Measurements from ENCODE around the gene ZNF644. TPM values are rescaled to one million over a fixed set of nuclear protein-coding genes. Genes with fewer than 3 reads are reported as not detected.

ZNF644 gene
- total and polyA plus RNA-seq, 4 donors, result 45.3 to 149 (median 79.3) TPM

DNA sequence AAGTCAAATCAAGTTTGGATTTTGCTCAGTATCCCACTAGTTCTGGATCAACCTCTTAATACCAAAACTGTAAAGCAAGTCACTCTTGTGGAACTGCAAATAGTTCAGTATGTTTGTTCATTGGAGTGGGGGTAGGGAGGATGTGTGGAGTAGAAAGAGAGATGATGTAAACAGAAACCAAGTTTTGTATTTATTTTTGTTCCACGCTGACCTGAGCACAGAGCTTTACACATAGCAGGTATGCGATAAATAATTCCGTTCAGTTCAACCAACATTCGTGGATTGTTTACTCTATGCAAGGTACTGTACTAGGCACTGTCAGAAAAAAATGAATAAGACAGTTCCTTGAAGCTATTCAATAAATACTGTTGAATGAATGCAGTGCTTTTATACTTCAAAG is 4.5 kb upstream of the ZNF644 start:
- Histone ChIP-seq H3K27me3 (ENCODE audit: control insufficient read depth, insufficient read depth, low read length) (no peaks in the 10 kb centered on the region), H3K4me1 (ENCODE audit: control insufficient read depth, insufficient read depth, low read length) (peaks cover 7% of the 10 kb centered on the region), H3K36me3 (ENCODE audit: control insufficient read depth, insufficient read depth, low read length) (no peaks in the 10 kb centered on the region), H3K27ac (ENCODE audit: low read depth, low read length) (no peak overlapping the region), H3K9me3 (ENCODE audit: control insufficient read depth, insufficient read depth, low read length) (no peaks in the 10 kb centered on the region), H3K4me3 (ENCODE audit: low read depth, low read length) (no peak overlapping the region)
- WGBS (ENCODE audit: insufficient coverage), result 86% methylated on average over 4 of the region's 4 CpGs
- DNase-seq (ENCODE audit: low read depth in 4 of 6, low spot score in 6 of 6), result no peak

DNA sequence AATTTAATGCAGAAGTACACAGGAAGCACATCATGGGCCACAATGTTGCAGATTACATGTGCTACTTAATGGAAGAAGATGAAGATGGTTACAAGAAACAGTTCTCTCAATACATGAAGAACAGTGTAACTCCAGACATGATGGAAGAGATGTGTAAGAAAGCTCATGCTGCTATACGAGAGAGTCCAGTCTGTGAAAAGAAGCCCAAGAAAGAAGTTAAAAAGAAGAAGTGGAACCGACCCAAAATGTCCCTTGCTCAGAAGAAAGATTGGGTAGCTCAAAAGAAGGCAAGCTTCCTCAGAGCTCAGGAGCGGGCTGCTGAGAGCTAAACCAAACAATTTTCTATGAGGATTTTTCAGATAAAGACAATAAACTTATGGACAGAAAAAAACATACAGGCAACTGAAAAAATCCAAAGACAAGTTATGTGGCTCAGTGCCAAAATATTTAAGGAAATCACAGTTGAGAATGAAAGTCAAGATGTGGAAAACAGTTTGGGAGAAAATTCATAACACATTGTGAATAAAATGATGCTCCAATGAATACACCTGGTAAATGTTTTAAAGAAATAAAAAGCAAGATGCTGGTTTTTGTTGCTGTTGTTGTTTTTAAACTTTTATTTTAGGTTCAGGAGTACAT is 2.8 kb upstream of the ZNF644 start:
- Histone ChIP-seq H3K4me1 (ENCODE audit: control insufficient read depth, insufficient read depth, low read length) (peaks cover 8% of the 10 kb centered on the region), H3K27me3 (ENCODE audit: control insufficient read depth, insufficient read depth, low read length) (no peaks in the 10 kb centered on the region), H3K36me3 (ENCODE audit: control insufficient read depth, insufficient read depth, low read length) (no peaks in the 10 kb centered on the region), H3K9me3 (ENCODE audit: control insufficient read depth, insufficient read depth, low read length) (no peaks in the 10 kb centered on the region), H3K4me3 (ENCODE audit: low read depth, low read length) (no peak overlapping the region), H3K27ac (ENCODE audit: low read depth, low read length) (no peak overlapping the region)
- DNase-seq (ENCODE audit: low read depth in 4 of 6, low spot score in 6 of 6), result no peak
- 81% methylated on average over 2 of the region's 3 CpGs for WGBS (ENCODE audit: insufficient coverage)

DNA sequence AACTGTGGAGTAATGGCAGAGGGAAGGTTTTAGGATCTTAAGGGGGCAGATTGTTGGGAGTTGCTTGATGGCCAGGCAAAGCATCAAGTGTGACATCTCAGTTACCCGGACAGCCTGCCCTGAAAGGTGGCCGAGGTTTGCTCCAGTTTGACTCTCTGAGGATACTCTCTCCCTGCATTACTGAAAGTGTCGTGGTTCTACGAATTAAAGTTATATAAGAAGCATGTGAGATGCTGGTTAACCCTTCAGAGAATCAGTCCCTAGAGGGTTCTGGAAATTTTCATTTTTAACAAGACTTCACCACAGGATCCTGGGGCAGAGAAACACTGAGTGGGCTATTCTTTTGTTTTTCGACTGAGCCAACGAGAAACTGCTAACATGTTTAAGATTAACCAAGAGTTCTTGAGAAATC is 689 bp upstream of the ZNF644 start:
- Histone ChIP-seq H3K27me3 (ENCODE audit: control insufficient read depth, insufficient read depth, low read length) (no peaks in the 10 kb centered on the region), H3K4me1 (ENCODE audit: control insufficient read depth, insufficient read depth, low read length) (peaks cover 11% of the 10 kb centered on the region), H3K27ac (ENCODE audit: low read depth, low read length) (peak overlapping the region; percentile 100), H3K4me3 (ENCODE audit: low read depth, low read length) (peak overlapping the region; percentile 87), H3K36me3 (ENCODE audit: control insufficient read depth, insufficient read depth, low read length) (no peaks in the 10 kb centered on the region), H3K9me3 (ENCODE audit: control insufficient read depth, insufficient read depth, low read length) (no peaks in the 10 kb centered on the region)
- WGBS (ENCODE audit: insufficient coverage), result 89% methylated on average over 3 of the region's 6 CpGs
- DNase-seq (ENCODE audit: low read depth in 4 of 6, low spot score in 6 of 6), result no peak

DNA sequence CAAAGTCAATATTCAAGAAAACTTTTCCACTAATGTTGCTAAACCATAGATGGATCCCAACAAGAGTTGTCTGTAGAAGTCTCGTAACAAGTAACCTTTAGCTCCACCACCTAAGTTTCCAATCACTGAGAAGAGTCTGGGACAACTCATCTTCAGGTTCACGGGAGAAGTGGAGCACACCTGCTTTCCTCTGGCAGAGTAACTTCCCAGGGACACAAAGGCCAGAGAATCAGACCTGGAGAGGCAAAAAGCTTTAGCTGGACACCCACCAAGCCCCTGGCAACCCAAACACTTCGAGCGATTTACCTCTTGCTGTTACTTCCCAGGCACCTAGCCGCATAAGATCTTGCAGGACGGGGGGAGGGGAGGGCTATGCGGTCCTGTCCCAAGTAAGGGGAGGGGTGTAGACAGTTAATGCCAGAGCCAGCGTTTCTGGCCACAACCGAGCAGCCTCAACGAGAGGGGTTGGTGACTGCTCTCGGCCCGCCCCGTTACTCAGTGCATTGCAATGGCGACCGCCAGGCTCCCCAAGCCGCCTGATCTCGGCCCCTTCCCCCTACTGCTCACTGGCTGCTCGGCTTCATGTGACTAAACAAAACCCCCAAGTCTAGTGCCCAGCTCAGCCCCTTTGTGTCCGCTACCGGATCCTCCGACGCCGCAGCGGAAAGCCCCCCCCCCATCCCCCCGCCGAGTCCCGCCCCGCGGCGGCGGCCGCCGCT is 709 bp downstream of the ZNF644 start:
- Histone ChIP-seq H3K9me3 (ENCODE audit: control insufficient read depth, insufficient read depth, low read length) (no peaks in the 10 kb centered on the region), H3K27ac (ENCODE audit: low read depth, low read length) (peak overlapping the region; percentile 100), H3K27me3 (ENCODE audit: control insufficient read depth, insufficient read depth, low read length) (no peaks in the 10 kb centered on the region), H3K4me3 (ENCODE audit: low read depth, low read length) (peak overlapping the region; percentile 87), H3K36me3 (ENCODE audit: control insufficient read depth, insufficient read depth, low read length) (no peaks in the 10 kb centered on the region), H3K4me1 (ENCODE audit: control insufficient read depth, insufficient read depth, low read length) (peaks cover 11% of the 10 kb centered on the region)
- WGBS (ENCODE audit: insufficient coverage), result under 1% methylated on average over 20 of the region's 33 CpGs
- DNase-seq (ENCODE audit: low read depth in 4 of 6, low spot score in 6 of 6), result peak; percentile 64 to 96 (median 75)

DNA sequence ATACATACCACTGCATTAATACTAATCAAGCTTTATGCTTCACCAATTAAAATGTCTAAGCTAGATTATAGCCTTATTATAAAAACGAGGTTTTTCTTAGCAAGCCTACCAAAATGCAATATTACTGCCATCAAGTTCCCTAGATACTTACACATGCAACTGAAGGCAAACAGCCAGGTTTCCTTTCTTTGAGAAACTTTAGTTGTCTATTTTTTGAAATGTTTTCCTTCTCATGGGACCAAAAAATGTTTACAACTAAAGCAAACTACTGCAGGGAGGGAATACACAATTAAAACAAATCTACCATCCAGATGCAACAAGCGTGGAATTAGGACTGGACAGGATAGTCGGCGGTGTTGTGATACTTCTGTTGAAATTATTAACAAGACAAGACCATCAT is 1.3 kb downstream of the ZNF644 start:
- Histone ChIP-seq H3K27me3 (ENCODE audit: control insufficient read depth, insufficient read depth, low read length) (no peaks in the 10 kb centered on the region), H3K27ac (ENCODE audit: low read depth, low read length) (peak overlapping the region; percentile 100), H3K4me3 (ENCODE audit: low read depth, low read length) (peak overlapping the region; percentile 87), H3K36me3 (ENCODE audit: control insufficient read depth, insufficient read depth, low read length) (no peaks in the 10 kb centered on the region), H3K9me3 (ENCODE audit: control insufficient read depth, insufficient read depth, low read length) (no peaks in the 10 kb centered on the region), H3K4me1 (ENCODE audit: control insufficient read depth, insufficient read depth, low read length) (peaks cover 11% of the 10 kb centered on the region)
- no peak for DNase-seq (ENCODE audit: low read depth in 4 of 6, low spot score in 6 of 6)
- WGBS (ENCODE audit: insufficient coverage), result no CpG with 5 or more reads among the region's 4 CpGs

DNA sequence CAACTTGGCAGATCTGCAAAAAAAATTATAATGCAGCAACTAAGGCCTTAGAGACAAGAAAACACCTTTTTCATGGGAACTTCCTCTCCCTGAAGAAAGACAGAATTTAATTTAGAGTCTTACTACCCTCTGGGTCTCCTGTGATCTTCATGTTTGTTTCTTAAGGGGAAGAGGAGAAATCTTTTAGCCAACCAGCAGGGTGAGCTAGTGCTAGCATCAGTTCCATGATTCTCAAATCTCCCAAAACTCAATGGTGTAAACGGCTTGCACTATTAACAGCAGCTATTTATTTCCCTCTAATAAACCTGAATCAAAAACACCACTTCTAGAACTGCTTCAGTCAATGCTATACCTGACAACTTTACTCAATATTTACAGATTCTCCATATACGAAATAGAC is 3.8 kb downstream of the ZNF644 start:
- Histone ChIP-seq H3K27ac (ENCODE audit: low read depth, low read length) (no peak overlapping the region), H3K36me3 (ENCODE audit: control insufficient read depth, insufficient read depth, low read length) (no peaks in the 10 kb centered on the region), H3K9me3 (ENCODE audit: control insufficient read depth, insufficient read depth, low read length) (no peaks in the 10 kb centered on the region), H3K27me3 (ENCODE audit: control insufficient read depth, insufficient read depth, low read length) (no peaks in the 10 kb centered on the region), H3K4me1 (ENCODE audit: control insufficient read depth, insufficient read depth, low read length) (peaks cover 11% of the 10 kb centered on the region), H3K4me3 (ENCODE audit: low read depth, low read length) (no peak overlapping the region)
- DNase-seq (ENCODE audit: low read depth in 4 of 6, low spot score in 6 of 6), result peak in 1 of 6 donors; percentile 21
- WGBS (ENCODE audit: insufficient coverage), result no CpG with 5 or more reads among the region's 2 CpGs

DNA sequence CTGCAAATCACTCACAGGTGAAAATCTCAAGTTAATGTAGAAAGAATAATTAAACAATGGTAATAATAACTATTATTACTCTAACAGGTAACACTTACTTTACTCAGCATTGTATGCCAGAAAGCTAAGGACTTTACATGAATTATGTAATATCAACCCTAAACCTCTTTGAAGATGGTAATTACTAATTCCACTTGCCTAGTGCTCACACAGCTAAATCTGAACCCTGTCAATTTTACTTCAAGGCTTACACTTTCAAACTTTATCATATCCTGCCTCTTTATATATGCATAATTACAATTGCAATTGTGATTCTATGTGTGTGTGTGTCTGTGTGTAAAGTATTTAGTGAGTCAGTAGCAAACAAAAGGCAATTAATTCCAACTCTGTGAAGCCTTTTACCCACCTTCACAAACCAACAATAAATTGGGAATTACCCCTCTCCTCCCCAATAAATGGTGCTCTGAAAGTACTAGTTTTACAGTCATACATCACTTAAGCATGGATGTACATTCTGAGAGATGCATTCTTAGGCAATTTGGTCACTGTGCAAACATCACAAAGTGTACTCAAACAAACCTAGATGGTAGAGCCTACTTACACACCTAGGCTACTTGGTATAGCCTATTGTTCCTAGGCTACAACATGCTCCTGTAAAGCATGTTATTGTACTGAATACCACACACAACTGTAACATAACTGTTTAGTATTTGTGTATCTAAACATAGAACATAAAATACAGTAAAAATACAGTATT is 5.9 kb downstream of the ZNF644 start:
- Histone ChIP-seq H3K4me1 (ENCODE audit: control insufficient read depth, insufficient read depth, low read length) (peaks cover 5% of the 10 kb centered on the region), H3K27ac (ENCODE audit: low read depth, low read length) (no peak overlapping the region)

DNA sequence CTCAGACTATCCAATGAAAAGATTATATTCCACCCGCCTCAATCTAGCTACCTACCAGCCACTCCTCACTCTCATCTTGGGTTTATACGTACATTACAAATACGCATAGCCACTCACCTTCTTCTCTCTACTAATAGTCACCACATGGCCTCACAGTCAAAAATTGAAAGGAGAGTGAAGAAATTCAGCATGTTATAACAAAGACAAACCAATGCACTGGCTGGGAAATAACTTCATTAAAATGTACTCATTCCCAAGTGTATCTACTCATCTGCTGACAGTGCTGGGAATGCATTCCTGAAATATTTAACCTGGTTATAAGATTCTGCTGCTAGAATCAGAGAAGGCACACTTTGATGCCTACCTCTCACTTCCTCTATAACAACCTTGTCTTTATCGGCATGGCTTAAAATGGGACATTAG is 6.5 kb downstream of the ZNF644 start:
- no peak for DNase-seq (ENCODE audit: low read depth in 4 of 6, low spot score in 6 of 6)
- Histone ChIP-seq H3K9me3 (ENCODE audit: control insufficient read depth, insufficient read depth, low read length) (no peaks in the 10 kb centered on the region), H3K27ac (ENCODE audit: low read depth, low read length) (peak overlapping the region; percentile 75), H3K4me1 (ENCODE audit: control insufficient read depth, insufficient read depth, low read length) (peaks cover 5% of the 10 kb centered on the region), H3K27me3 (ENCODE audit: control insufficient read depth, insufficient read depth, low read length) (no peaks in the 10 kb centered on the region), H3K36me3 (ENCODE audit: control insufficient read depth, insufficient read depth, low read length) (no peaks in the 10 kb centered on the region), H3K4me3 (ENCODE audit: low read depth, low read length) (no peak overlapping the region)
- no CpG with 5 or more reads among the region's 4 CpGs for WGBS (ENCODE audit: insufficient coverage)

More for the DNA sequence above, 5.9 kb downstream of the ZNF644 start:
- no peaks in the 10 kb centered on the region for H3K27me3 ChIP-seq (ENCODE audit: control insufficient read depth, insufficient read depth, low read length)
- H3K9me3 ChIP-seq (ENCODE audit: control insufficient read depth, insufficient read depth, low read length), result no peaks in the 10 kb centered on the region
- H3K36me3 ChIP-seq (ENCODE audit: control insufficient read depth, insufficient read depth, low read length), result no peaks in the 10 kb centered on the region
- H3K4me3 ChIP-seq (ENCODE audit: low read depth, low read length), result no peak overlapping the region
- DNase-seq (ENCODE audit: low read depth in 4 of 6, low spot score in 6 of 6), result no peak

DNA sequence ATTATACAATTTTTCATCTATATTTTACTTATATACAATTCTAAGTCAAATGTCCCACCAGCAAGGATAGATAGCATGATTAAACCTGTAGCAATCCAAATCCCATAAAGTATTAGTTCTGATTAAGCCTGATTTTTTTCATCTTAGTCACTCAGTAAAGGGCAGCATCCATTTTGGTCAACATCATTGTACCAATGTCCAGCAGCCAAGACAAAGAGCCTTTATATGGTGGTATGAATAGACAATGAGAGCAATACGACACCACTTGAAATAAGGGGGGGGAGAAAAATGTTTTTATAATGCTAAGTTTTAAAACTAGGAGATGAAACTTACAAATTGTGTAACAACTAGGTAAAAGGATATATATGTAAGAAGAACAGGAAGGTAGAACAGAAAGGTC is 7.4 kb downstream of the ZNF644 start:
- H3K4me1 ChIP-seq (ENCODE audit: control insufficient read depth, insufficient read depth, low read length), result peaks cover 2% of the 10 kb centered on the region
- 40% methylated on average over 1 of the region's 1 CpG for WGBS (ENCODE audit: insufficient coverage)
- H3K27ac ChIP-seq (ENCODE audit: low read depth, low read length), result peak overlapping the region; percentile 75
- H3K27me3 ChIP-seq (ENCODE audit: control insufficient read depth, insufficient read depth, low read length), result no peaks in the 10 kb centered on the region
- H3K36me3 ChIP-seq (ENCODE audit: control insufficient read depth, insufficient read depth, low read length), result no peaks in the 10 kb centered on the region
- H3K9me3 ChIP-seq (ENCODE audit: control insufficient read depth, insufficient read depth, low read length), result no peaks in the 10 kb centered on the region
- DNase-seq (ENCODE audit: low read depth in 4 of 6, low spot score in 6 of 6), result peak in 1 of 6 donors; percentile 19
- H3K4me3 ChIP-seq (ENCODE audit: low read depth, low read length), result no peak overlapping the region
